Natural killer cell (primary cell): ENCODE results near the gene PTPRM. TPM values are rescaled to one million over a fixed set of nuclear protein-coding genes. Genes with fewer than 3 reads are reported as not detected.

Experiments used
- ATAC-seq, 3 donors: fragments of 150-1000 bp in 2 of 3; fragments of 200-7000 bp in 1 of 3; cut with Tn5 transposase; 1 replicate in 1 of 3; 2 replicates in 2 of 3; pipeline ENCODE4 v1.10.0; 2021; ENCODE audit warnings: mild to moderate bottlenecking in 2 of 3, moderate library complexity in 2 of 3
- DNase-seq, 2 donors: peaks; one replicate each; pipeline versions ENCODE4 v3.0.0 to v3.0.0-alpha.2; 2013 to 2021; ENCODE audit warnings: mixed read lengths in 1 of 2
- H3K27ac ChIP-seq: one replicate; pipeline ENCODE4 v1.5.1; 2013; ENCODE audit warnings: mild to moderate bottlenecking, low read length
- H3K27me3 ChIP-seq: one replicate; pipeline ENCODE4 v1.6.1; 2013; ENCODE audit warnings: low read length; ENCODE audit not compliant: control insufficient read depth, insufficient read depth
- H3K36me3 ChIP-seq: one replicate; pipeline ENCODE4 v1.6.1; 2013; ENCODE audit warnings: low read length; ENCODE audit not compliant: control insufficient read depth, insufficient read depth
- H3K4me1 ChIP-seq: one replicate; pipeline ENCODE4 v1.6.1; 2013; ENCODE audit warnings: low read length; ENCODE audit not compliant: control insufficient read depth, insufficient read depth
- H3K4me3 ChIP-seq: one replicate; pipeline ENCODE4 v1.5.1; 2013; ENCODE audit warnings: low read length
- H3K9me3 ChIP-seq: one replicate; pipeline ENCODE4 v1.6.1; 2013; ENCODE audit warnings: low read length; ENCODE audit not compliant: control insufficient read depth, insufficient read depth
- H3K27ac Mint-ChIP-seq, 2 donors: one replicate each; pipeline ENCODE4 v1.8.0; 2022; ENCODE audit warnings: mild to moderate bottlenecking in 2 of 2, mixed read lengths in 2 of 2, moderate library complexity in 1 of 2
- H3K27me3 Mint-ChIP-seq, 2 donors: one replicate each; pipeline ENCODE4 v1.8.0; 2022; ENCODE audit warnings: low read depth in 2 of 2, mixed read lengths in 2 of 2
- H3K36me3 Mint-ChIP-seq: one replicate; pipeline ENCODE4 v1.8.0; 2022; ENCODE audit warnings: mixed read lengths
- H3K4me1 Mint-ChIP-seq, 2 donors: one replicate each; pipeline ENCODE4 v1.8.0; 2022; ENCODE audit warnings: mixed read lengths in 2 of 2
- H3K4me3 Mint-ChIP-seq: one replicate; pipeline ENCODE4 v1.8.0; 2022; ENCODE audit warnings: mild to moderate bottlenecking, moderate library complexity, mixed read lengths
- H3K9me3 Mint-ChIP-seq, 2 donors: one replicate each; pipeline ENCODE4 v1.8.0; 2022; ENCODE audit warnings: mixed read lengths in 2 of 2
- CTCF ChIP-seq: fragments of 200-600 bp; IDR thresholded peaks from one replicate; pipeline ENCODE4 v1.8.0; 2022; ENCODE audit warnings: antibody characterized with exemption
- WGBS: methylation state at CpG from one replicate; pipeline ENCODE4 v1.1.7; 2013; ENCODE audit warnings: missing lambda C conversion rate; ENCODE audit not compliant: insufficient coverage; 5-methylcytosine and 5-hydroxymethylcytosine counted together
- intact Hi-C: fragments of 100-400 bp; cut with micrococcal nuclease; formaldehyde crosslinking; loops from one replicate; pipeline ENCODE4 v1.14.2; 2022
- total RNA-seq, 4 donors: library from RNA; stranded (reverse); fragments of 120-200 nt in 1 of 4; gene quantifications; one replicate each; pipeline versions ENCODE4 v1.2.3 to v1.2.4, GENCODE V29; 2013 to 2022

Gene PTPRM
- total RNA-seq, 3 donors from 2014 or later (not counting 1 experiment from before 2014, with no cell fraction given), result 5.0 to 13.2 (median 12.1) TPM

GRCh38 chr18:8224576-8224975 is 657.5 kb downstream of the PTPRM start:
- intact Hi-C loops, result no loop called here
- no peaks in the 10 kb centered on the region for H3K27me3 ChIP-seq
- H3K9me3 Mint-ChIP-seq, result peaks cover 0 to 6% of the 10 kb centered on the region in 2 donors
- 100% methylated on average over 2 of the region's 3 CpGs for WGBS
- no peak for ATAC-seq
- H3K4me1 ChIP-seq, result no peaks in the 10 kb centered on the region
- DNase-seq, result no peak
- no peaks in the 10 kb centered on the region for H3K36me3 Mint-ChIP-seq
- H3K27me3 Mint-ChIP-seq, result no peaks in the 10 kb centered on the region
- H3K36me3 ChIP-seq, result no peaks in the 10 kb centered on the region
- H3K4me3 Mint-ChIP-seq, result no peak overlapping the region
- H3K9me3 ChIP-seq, result no peaks in the 10 kb centered on the region
- no peak overlapping the region for H3K27ac Mint-ChIP-seq
- H3K27ac ChIP-seq, result no peak overlapping the region
- no peaks in the 10 kb centered on the region for H3K4me1 Mint-ChIP-seq
- H3K4me3 ChIP-seq, result no peak overlapping the region
- TF ChIP-seq CTCF, result no peak

- no peaks in the 10 kb centered on the region for H3K9me3 ChIP-seq
- no peaks in the 10 kb centered on the region for H3K36me3 ChIP-seq
- no peak overlapping the region for H3K27ac Mint-ChIP-seq
- TF ChIP-seq CTCF, result no peak
- no peak overlapping the region for H3K4me3 ChIP-seq
- no peak overlapping the region for H3K27ac ChIP-seq
- H3K36me3 Mint-ChIP-seq, result no peaks in the 10 kb centered on the region
- WGBS, result 88% methylated on average over 5 of the region's 5 CpGs
- no peak for DNase-seq
- H3K4me1 Mint-ChIP-seq, result no peaks in the 10 kb centered on the region
- H3K27me3 ChIP-seq, result no peaks in the 10 kb centered on the region
- H3K4me3 Mint-ChIP-seq, result no peak overlapping the region
- intact Hi-C loops, result no loop called here
- no peaks in the 10 kb centered on the region for H3K27me3 Mint-ChIP-seq
- no peaks in the 10 kb centered on the region for H3K4me1 ChIP-seq
- peaks cover 3 to 4% of the 10 kb centered on the region in 2 donors for H3K9me3 Mint-ChIP-seq
- no peak for ATAC-seq
Measured at GRCh38 chr18:8229040-8229439, 661.9 kb downstream of the PTPRM start.

GRCh38 chr18:8229787-8230186 is 662.7 kb downstream of the PTPRM start:
- Mint-ChIP-seq H3K9me3 (peaks cover 3 to 4% of the 10 kb centered on the region in 2 donors), H3K27me3 (no peaks in the 10 kb centered on the region), H3K4me3 (no peak overlapping the region), H3K36me3 (no peaks in the 10 kb centered on the region), H3K27ac (no peak overlapping the region), H3K4me1 (no peaks in the 10 kb centered on the region)
- TF ChIP-seq CTCF, result no peak
- H3K36me3 ChIP-seq, result no peaks in the 10 kb centered on the region
- H3K27me3 ChIP-seq, result no peaks in the 10 kb centered on the region
- intact Hi-C loops, result no loop called here
- H3K27ac ChIP-seq, result no peak overlapping the region
- no peak overlapping the region for H3K4me3 ChIP-seq
- H3K4me1 ChIP-seq, result no peaks in the 10 kb centered on the region
- DNase-seq (no peak), ATAC-seq (no peak)
- no peaks in the 10 kb centered on the region for H3K9me3 ChIP-seq
- whole genome bisulfite sequencing, result 100% methylated on average over 1 of the region's 3 CpGs

GRCh38 chr18:8231316-8231715 is 664.2 kb downstream of the PTPRM start:
- Mint-ChIP-seq H3K4me3 (no peak overlapping the region), H3K27me3 (no peaks in the 10 kb centered on the region), H3K9me3 (peaks cover 3 to 4% of the 10 kb centered on the region in 2 donors), H3K36me3 (no peaks in the 10 kb centered on the region), H3K27ac (no peak overlapping the region), H3K4me1 (no peaks in the 10 kb centered on the region)
- intact Hi-C loops, result no loop called here
- no peak for TF ChIP-seq CTCF
- DNase-seq, result no peak
- ATAC-seq, result no peak
- Histone ChIP-seq H3K4me3 (no peak overlapping the region), H3K27ac (no peak overlapping the region), H3K27me3 (no peaks in the 10 kb centered on the region), H3K9me3 (no peaks in the 10 kb centered on the region), H3K4me1 (no peaks in the 10 kb centered on the region), H3K36me3 (no peaks in the 10 kb centered on the region)
- WGBS, result 95% methylated on average over 3 of the region's 5 CpGs
